ENCODE data around the gene IL22RA2. TPM values are rescaled to one million over a fixed set of nuclear protein-coding genes. Genes with fewer than 3 reads are reported as not detected.

IL22RA2 gene
- total RNA-seq, 1 donor from 2014 or later: not detected

DNA sequence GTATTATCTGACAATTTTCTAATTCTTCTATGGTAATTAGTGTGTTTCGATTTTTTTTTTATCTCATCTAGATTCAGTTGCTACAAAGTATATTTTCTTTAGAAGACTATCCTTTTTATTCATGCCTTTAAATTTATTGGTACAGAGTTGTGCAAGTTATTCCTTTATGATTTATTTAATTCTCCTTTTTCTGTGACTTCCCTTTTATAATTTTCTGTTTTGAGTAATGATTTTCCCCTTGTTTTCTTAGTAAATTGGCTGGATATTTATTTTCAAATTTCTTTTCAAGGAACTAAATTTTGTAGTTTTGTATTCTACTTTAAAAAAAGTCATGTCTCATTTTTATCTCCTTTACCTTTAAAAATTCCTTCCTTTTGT lies 2.4 kb upstream of the IL22RA2 start:
- ATAC-seq (ENCODE audit: low read depth) (no peak), DNase-seq (no peak)
- peaks cover 8% of the 10 kb centered on the region for H3K9me3 Mint-ChIP-seq
- peaks cover 72% of the 10 kb centered on the region for H3K4me1 Mint-ChIP-seq
- no peaks in the 10 kb centered on the region for H3K27me3 Mint-ChIP-seq
- H3K27ac Mint-ChIP-seq: peak overlapping the region; percentile 39
- CTCF ChIA-PET: interaction anchor here (2.4 kb wide), 1 partner anchor 81 kb away, joined by 10 read pairs; no protein-coding TSS in a partner anchor
- intact Hi-C loops (cut with micrococcal nuclease): loop anchor here (2.0 kb wide), 1 partner anchor 15 kb away; no protein-coding TSS in a partner anchor
- H3K4me3 Mint-ChIP-seq: no peak overlapping the region
- TF ChIP-seq, protein P1, sequence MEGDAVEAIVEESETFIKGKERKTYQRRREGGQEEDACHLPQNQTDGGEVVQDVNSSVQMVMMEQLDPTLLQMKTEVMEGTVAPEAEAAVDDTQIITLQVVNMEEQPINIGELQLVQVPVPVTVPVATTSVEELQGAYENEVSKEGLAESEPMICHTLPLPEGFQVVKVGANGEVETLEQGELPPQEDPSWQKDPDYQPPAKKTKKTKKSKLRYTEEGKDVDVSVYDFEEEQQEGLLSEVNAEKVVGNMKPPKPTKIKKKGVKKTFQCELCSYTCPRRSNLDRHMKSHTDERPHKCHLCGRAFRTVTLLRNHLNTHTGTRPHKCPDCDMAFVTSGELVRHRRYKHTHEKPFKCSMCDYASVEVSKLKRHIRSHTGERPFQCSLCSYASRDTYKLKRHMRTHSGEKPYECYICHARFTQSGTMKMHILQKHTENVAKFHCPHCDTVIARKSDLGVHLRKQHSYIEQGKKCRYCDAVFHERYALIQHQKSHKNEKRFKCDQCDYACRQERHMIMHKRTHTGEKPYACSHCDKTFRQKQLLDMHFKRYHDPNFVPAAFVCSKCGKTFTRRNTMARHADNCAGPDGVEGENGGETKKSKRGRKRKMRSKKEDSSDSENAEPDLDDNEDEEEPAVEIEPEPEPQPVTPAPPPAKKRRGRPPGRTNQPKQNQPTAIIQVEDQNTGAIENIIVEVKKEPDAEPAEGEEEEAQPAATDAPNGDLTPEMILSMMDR (IDR thresholded peaks at IDR 0.05): no peak
- H3K36me3 Mint-ChIP-seq (ENCODE audit: low read depth): peaks cover 4% of the 10 kb centered on the region
- POLR2A ChIA-PET: interaction anchor here (1.0 to 2.3 kb wide), 2 partner anchors 10 to 40 kb away, joined by 3 to 10 read pairs; no protein-coding TSS in a partner anchor

DNA sequence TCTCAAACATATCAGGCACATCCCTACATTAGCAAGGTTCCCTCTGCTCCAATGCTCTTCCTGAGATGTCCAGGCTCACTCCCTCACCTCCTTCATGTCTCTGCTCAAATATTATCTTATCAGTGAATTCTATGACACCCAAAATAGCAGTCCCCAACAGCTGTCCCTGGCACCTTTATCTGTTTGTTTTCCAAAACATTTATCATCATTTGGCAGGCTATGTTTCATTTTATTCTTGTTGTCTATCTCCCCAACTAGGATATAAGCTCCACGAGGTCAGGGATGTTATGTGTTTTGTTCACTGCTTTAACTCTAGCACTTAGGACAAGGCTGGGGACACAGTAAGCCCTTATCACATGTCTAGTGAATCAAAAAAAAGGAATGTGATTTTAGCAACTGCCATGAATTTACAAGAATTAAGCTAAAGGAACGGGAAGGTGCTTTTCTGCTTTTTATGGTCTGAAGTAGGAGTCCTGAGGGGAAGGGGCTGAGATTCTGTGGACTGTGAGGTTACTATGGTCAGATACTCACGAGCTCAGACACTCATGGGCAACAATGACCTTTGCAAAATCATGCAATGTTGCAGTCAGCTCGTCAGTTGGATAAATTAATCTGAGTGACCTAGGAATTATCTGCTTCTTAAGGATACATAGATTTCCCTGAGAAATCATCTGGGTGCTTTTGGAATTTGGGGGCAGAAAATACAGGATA lies 1.9 kb upstream of the IL22RA2 start:
- POLR2A ChIA-PET: interaction anchor here (2.3 kb wide), 1 partner anchor 9 kb away, joined by 10 read pairs; no protein-coding TSS in a partner anchor
- Mint-ChIP-seq H3K27me3 (no peaks in the 10 kb centered on the region), H3K4me3 (no peak overlapping the region), H3K27ac (peak overlapping the region; percentile 63), H3K9me3 (peaks cover 5% of the 10 kb centered on the region), H3K36me3 (ENCODE audit: low read depth) (no peaks in the 10 kb centered on the region), H3K4me1 (peaks cover 77% of the 10 kb centered on the region)
- ATAC-seq (ENCODE audit: low read depth): no peak
- CTCF ChIA-PET: interaction anchor here (2.4 kb wide), 1 partner anchor 81 kb away, joined by 10 read pairs; no protein-coding TSS in a partner anchor
- DNase-seq: no peak
- TF ChIP-seq, protein P1 (IDR thresholded peaks at IDR 0.05): no peak
- intact Hi-C loops (cut with micrococcal nuclease): no loop called here

DNA sequence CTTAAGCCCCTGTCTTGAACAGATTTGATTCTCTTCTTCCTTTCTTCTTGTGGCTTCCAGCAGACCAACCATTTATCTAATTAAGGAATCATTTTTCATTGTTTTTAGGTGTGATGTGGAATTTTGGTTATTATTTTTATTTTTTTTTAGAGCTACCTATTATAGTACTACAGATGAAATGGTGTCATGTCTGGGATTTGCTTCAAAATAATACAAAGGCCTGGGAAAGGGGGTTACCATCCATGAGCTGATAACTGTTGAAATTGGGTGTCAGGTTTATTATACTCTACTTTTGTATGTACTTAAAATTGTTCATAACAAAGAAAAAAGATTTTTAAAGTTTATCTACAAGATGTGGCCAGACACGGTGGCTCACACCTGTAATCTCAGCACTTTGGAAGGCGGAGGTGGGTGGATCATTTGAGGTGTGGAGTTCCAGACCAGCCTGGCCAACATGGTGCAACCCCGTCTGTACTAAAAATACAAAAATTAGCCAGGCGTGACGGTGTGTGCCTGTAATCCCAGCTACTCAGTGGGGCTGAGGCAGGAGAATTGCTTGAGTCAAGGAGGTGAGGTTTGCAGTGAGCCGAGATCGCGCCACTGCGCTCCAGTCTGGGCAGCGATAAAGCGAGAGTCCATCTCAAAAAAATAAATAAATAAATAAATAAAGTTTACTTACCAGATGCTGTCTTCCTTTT lies 561 bp downstream of the IL22RA2 start:
- TF ChIP-seq, protein P1 (IDR thresholded peaks at IDR 0.05): no peak
- Mint-ChIP-seq H3K27ac (peak overlapping the region; percentile 95), H3K4me3 (peak overlapping the region; percentile 63), H3K36me3 (ENCODE audit: low read depth) (no peaks in the 10 kb centered on the region), H3K4me1 (peaks cover 90% of the 10 kb centered on the region), H3K9me3 (no peaks in the 10 kb centered on the region), H3K27me3 (no peaks in the 10 kb centered on the region)
- DNase-seq: no peak
- ChIA-PET POLR2A (interaction anchor here (0.6 to 1.7 kb wide), 4 partner anchors 23 to 70 kb away, joined by 3 to 7 read pairs (median 4); no protein-coding TSS in a partner anchor), CTCF (interaction anchor here (0.6 to 2.8 kb wide), 5 partner anchors 66 to 88 kb away, joined by 3 to 19 read pairs (median 4); no protein-coding TSS in a partner anchor)
- intact Hi-C loops (cut with micrococcal nuclease): loop anchor here (1.0 to 5.0 kb wide), 2 partner anchors 70 to 89 kb away; no protein-coding TSS in a partner anchor
- ATAC-seq (ENCODE audit: low read depth): no peak

DNA sequence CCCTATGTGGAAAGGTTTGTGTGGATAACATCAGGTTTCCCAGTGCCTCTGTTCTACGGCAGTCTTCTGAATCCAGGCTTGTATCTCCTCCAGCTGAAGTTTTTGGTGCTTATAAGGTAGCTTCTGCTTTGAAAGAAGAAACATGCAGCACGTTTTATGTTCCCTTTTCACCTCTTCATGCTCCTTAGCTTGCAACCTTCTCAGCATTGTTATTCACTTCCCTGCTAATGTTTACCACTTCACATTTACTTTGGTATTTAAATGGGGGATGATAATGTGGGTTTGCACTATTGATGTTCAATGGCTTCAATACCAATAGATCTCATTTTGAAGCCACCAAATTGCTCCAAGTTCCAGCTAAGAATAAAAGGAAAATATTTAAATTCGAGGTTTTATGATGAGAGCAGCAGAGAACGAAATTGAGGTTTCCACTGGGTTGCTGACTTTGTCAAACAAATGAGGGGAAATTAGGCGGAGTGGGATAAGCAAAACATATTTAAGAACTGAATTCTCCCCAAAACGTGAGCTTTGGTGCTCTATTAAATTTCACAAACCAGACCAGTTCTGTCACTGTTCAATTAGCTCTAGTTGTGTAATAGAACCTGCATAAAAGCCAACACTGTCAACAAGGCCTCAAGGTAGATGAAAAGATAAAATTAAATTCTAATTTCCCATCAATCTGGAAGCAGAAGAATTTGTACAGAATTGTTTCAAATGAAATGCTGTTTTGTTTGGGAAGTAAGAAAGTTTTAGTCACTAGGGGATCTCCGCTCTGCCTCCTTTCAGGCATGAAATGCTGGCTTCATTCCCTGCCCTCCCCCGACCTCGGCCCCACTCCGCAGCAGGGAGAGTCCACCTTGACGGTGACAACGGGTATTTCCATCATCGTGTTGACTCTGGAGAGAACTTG lies 1.4 kb downstream of the IL22RA2 start:
- Mint-ChIP-seq H3K9me3 (no peaks in the 10 kb centered on the region), H3K27me3 (no peaks in the 10 kb centered on the region), H3K4me3 (peak overlapping the region; percentile 63), H3K36me3 (ENCODE audit: low read depth) (no peaks in the 10 kb centered on the region), H3K27ac (peak overlapping the region; percentile 95), H3K4me1 (peaks cover 90% of the 10 kb centered on the region)
- ChIA-PET CTCF (interaction anchor here (0.6 to 2.8 kb wide), 8 partner anchors 12 to 89 kb away, joined by 3 to 19 read pairs (median 4); no protein-coding TSS in a partner anchor), POLR2A (interaction anchor here (0.6 to 2.9 kb wide), 10 partner anchors 22 to 142 kb away, joined by 3 to 16 read pairs (median 4); no protein-coding TSS in a partner anchor)
- ATAC-seq (ENCODE audit: low read depth) (peak; percentile 68), DNase-seq (no peak)
- intact Hi-C loops (cut with micrococcal nuclease): loop anchor here (1.0 to 5.0 kb wide), 2 partner anchors 69 to 90 kb away; no protein-coding TSS in a partner anchor
- TF ChIP-seq, protein P1 (IDR thresholded peaks at IDR 0.05): no peak

Data from activated B cell treated with CpG ODN at 0.5 μM for 24 hours (primary cell).